ENCODE data around the gene PSMD8.
"Not testable (repeated sequence)": the region's sequence is repeated elsewhere in the genome, so short reads cannot be mapped to it uniquely, and the experiment has no call there.

Gene PSMD8

GRCh38 chr19:38374332-38375097 is at the start of gene PSMD8:
Gene PSMD8, plus strand, starts transcription at chr19:38374571. Its CDS starts 31 bp downstream, at chr19:38374602.
- peak; percentile 98 for DNase-seq (ENCODE audit: low read depth)

- DNase-seq (ENCODE audit: low read depth): no peak
These were observed 47.8 kb upstream of the PSMD8 start for GRCh38 chr19:38326591-38326990.

GRCh38 chr19:38329651-38330050 is 44.7 kb upstream of the PSMD8 start:
- DNase-seq (ENCODE audit: low read depth): no peak

GRCh38 chr19:38331728-38332127 is 42.6 kb upstream of the PSMD8 start:
- DNase-seq (ENCODE audit: low read depth): no peak

GRCh38 chr19:38333245-38333644 is 41.1 kb upstream of the PSMD8 start:
- DNase-seq (ENCODE audit: low read depth): no peak

- DNase-seq (ENCODE audit: low read depth): peak; percentile 95
These were observed 38.3 kb upstream of the PSMD8 start for GRCh38 chr19:38335949-38336637.

- peak; percentile 93 for DNase-seq (ENCODE audit: low read depth)
These were observed 37.6 kb upstream of the PSMD8 start for GRCh38 chr19:38336638-38337359.

- DNase-seq (ENCODE audit: low read depth): no peak
These were observed 37.1 kb upstream of the PSMD8 start for GRCh38 chr19:38337360-38337653.

- DNase-seq (ENCODE audit: low read depth): not testable (repeated sequence)
These were observed 35.4 kb upstream of the PSMD8 start for GRCh38 chr19:38339011-38339410.

GRCh38 chr19:38340927-38341326 is 33.4 kb upstream of the PSMD8 start:
- DNase-seq (ENCODE audit: low read depth): no peak

GRCh38 chr19:38346837-38347236 is 27.5 kb upstream of the PSMD8 start:
- DNase-seq (ENCODE audit: low read depth): no peak

- DNase-seq (ENCODE audit: low read depth): no peak
These were observed 23.5 kb upstream of the PSMD8 start for GRCh38 chr19:38350883-38351282.

- DNase-seq (ENCODE audit: low read depth): no peak
These were observed 22.4 kb upstream of the PSMD8 start for GRCh38 chr19:38351865-38352395.

- no peak for DNase-seq (ENCODE audit: low read depth)
These were observed 21.8 kb upstream of the PSMD8 start for GRCh38 chr19:38352611-38353010.

GRCh38 chr19:38355728-38356725 is 18.3 kb upstream of the PSMD8 start:
- DNase-seq (ENCODE audit: low read depth): no peak

- no peak for DNase-seq (ENCODE audit: low read depth)
These were observed 16.3 kb upstream of the PSMD8 start for GRCh38 chr19:38358071-38358470.

- no peak for DNase-seq (ENCODE audit: low read depth)
These were observed 14.9 kb upstream of the PSMD8 start for GRCh38 chr19:38359242-38360021.

GRCh38 chr19:38360351-38360750 is 14.0 kb upstream of the PSMD8 start:
- DNase-seq (ENCODE audit: low read depth): no peak

GRCh38 chr19:38360839-38361631 is 13.3 kb upstream of the PSMD8 start:
- no peak for DNase-seq (ENCODE audit: low read depth)

- DNase-seq (ENCODE audit: low read depth): peak; percentile 59
These were observed 12.7 kb upstream of the PSMD8 start for GRCh38 chr19:38361633-38362075.

Measured in activated T-cell treated with anti-CD3 and anti-CD28 coated beads for 24 hours (primary cell).